ENCODE results near the gene DNAI4.

DNA sequence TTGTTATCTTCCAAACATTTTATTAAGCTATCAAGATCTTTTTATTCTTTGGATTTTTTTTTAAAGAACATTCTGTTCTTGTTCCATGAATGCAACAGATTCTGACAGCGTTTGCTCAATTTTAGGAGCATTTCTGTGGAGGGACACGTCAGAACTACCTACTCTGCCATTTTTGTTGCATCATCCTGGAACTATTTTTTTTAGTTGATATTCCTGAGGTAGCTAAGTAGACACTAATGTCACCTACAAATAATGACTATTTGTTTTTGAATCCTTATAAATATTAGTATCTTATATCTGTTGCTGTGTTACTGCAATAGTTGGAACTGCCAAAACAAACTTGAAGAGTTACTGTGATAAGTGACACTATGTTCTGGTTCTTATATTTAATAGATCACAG is 57.2 kb downstream of the DNAI4 start:
- TF ChIP-seq, protein P1, sequence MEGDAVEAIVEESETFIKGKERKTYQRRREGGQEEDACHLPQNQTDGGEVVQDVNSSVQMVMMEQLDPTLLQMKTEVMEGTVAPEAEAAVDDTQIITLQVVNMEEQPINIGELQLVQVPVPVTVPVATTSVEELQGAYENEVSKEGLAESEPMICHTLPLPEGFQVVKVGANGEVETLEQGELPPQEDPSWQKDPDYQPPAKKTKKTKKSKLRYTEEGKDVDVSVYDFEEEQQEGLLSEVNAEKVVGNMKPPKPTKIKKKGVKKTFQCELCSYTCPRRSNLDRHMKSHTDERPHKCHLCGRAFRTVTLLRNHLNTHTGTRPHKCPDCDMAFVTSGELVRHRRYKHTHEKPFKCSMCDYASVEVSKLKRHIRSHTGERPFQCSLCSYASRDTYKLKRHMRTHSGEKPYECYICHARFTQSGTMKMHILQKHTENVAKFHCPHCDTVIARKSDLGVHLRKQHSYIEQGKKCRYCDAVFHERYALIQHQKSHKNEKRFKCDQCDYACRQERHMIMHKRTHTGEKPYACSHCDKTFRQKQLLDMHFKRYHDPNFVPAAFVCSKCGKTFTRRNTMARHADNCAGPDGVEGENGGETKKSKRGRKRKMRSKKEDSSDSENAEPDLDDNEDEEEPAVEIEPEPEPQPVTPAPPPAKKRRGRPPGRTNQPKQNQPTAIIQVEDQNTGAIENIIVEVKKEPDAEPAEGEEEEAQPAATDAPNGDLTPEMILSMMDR (conservative IDR thresholded peaks at IDR 0.05 in 1 of 2, IDR thresholded peaks at IDR 0.05 in 1 of 2; ENCODE audit: extremely low read depth in 1 of 2, insufficient read depth in 1 of 2, low read depth in 1 of 2, low read length in 2 of 2), result no peak
- TF ChIP-seq EZH2 (IDR thresholded peaks at IDR 0.05; ENCODE audit: borderline replicate concordance, low read length), result no peak

Measured in mammary epithelial cell (primary cell).